K562 (cell line): Measurements from ENCODE around the gene CHMP4B. TPM values are rescaled to one million over a fixed set of nuclear protein-coding genes. Genes with fewer than 3 reads are reported as not detected.

Experiments
- ATAC-seq: fragments of 200-7000 bp; cut with Tn5 transposase; 3 replicates; pipeline ENCODE4 v1.9.1; 2020; ENCODE audit warnings: moderate library complexity
- BruUV-seq: library from RNA; stranded (reverse); fragments of 400-500 nt; replicated peaks from 2 replicates; lab custom pipeline; 2021; lab: Mats Ljungman, UMichigan
- CTCF ChIA-PET: fragments of 300-600 bp; formaldehyde crosslinking; extraction: SDS; loops from one replicate; lab custom pipeline; 2021; ENCODE audit warnings: low intra/inter-chr PET ratio; lab: Yijun Ruan, JAX
- POLR2A ChIA-PET: fragments of 300-600, 350-650 bp; sonication (Branson Sonifier 250); formaldehyde crosslinking; extraction: SDS; loops from one replicate; lab custom pipeline; 2021; ENCODE audit warnings: antibody characterized with exemption, inconsistent platforms; lab: Yijun Ruan, JAX
- DNase-seq, 4 experiments: peaks; one replicate each; pipeline versions ENCODE4 v3.0.0 to v3.0.0-alpha.2; 2011 to 2018; ENCODE audit warnings: low spot score in 3 of 4, mixed read lengths in 3 of 4; ENCODE audit errors: extremely low read depth in 1 of 4
- FAIRE-seq: peaks from 2 replicates; lab custom pipeline; 2011; peaks lifted over from hg19 to GRCh38; lab: Jason Lieb, UNC
- H2AFZ ChIP-seq: 2 replicates; pipeline ENCODE4 v1.6.0; 2011; ENCODE audit warnings: low read depth, low read length, control low read depth, inconsistent platforms
- H3K27ac ChIP-seq: fragments of 200-600 bp; 3 replicates; pipeline ENCODE4 v1.8.0; 2011; ENCODE audit warnings: low read depth, mild to moderate bottlenecking, control low read depth, inconsistent platforms, low read length, moderate library complexity, mixed read lengths; ENCODE audit errors: extremely low read depth
- H3K27me3 ChIP-seq, 2 experiments: fragments of 300-600 bp in 1 of 2; 2 replicates in 1 of 2; 3 replicates in 1 of 2; pipeline versions ENCODE4 v1.6.0 to v1.8.0; 2011; ENCODE audit warnings: inconsistent platforms in 2 of 2, low read length in 2 of 2, mild to moderate bottlenecking in 1 of 2, mixed read lengths in 1 of 2, moderate library complexity in 1 of 2; ENCODE audit not compliant: control insufficient read depth in 2 of 2, insufficient read depth in 2 of 2
- H3K36me3 ChIP-seq: fragments of 300-600 bp; 3 replicates; pipeline ENCODE4 v1.8.0; 2011; ENCODE audit warnings: mild to moderate bottlenecking, low read length, inconsistent platforms; ENCODE audit not compliant: control insufficient read depth, insufficient read depth
- H3K4me1 ChIP-seq, 2 experiments: fragments of 200-600 bp in 1 of 2; replicated peaks in 1 of 2; 2 replicates in 1 of 2; 3 replicates in 1 of 2; pipeline versions ENCODE4 v1.5.1 to v1.8.0; 2011; ENCODE audit warnings: inconsistent platforms in 2 of 2, low read length in 2 of 2, mild to moderate bottlenecking in 1 of 2, mixed read lengths in 1 of 2, moderate library complexity in 1 of 2; ENCODE audit not compliant: control insufficient read depth in 2 of 2, insufficient read depth in 2 of 2
- H3K4me2 ChIP-seq: 2 replicates; pipeline ENCODE4 v1.6.1; 2011; ENCODE audit warnings: low read length, control low read depth, inconsistent platforms, mixed read lengths; ENCODE audit not compliant: insufficient read depth
- H3K4me3 ChIP-seq: fragments of 200-600 bp; sonication (generic), shearing (Covaris generic); 2 replicates; pipeline ENCODE4 v1.5.1; 2016; ENCODE audit warnings: control low read depth, inconsistent platforms
- H3K79me2 ChIP-seq: fragments of 200-600 bp; 3 replicates; pipeline ENCODE4 v1.8.0; 2011; ENCODE audit warnings: low read length, inconsistent platforms; ENCODE audit not compliant: control insufficient read depth, insufficient read depth
- H3K9ac ChIP-seq, 2 experiments: 2 replicates each; pipeline versions ENCODE4 v1.6.0 to v1.6.1; 2011; ENCODE audit warnings: low read depth in 2 of 2, low read length in 2 of 2, control low read depth in 1 of 2, inconsistent platforms in 1 of 2, mild to moderate bottlenecking in 1 of 2, mixed read lengths in 1 of 2; ENCODE audit not compliant: insufficient read depth in 1 of 2
- H3K9me1 ChIP-seq: one replicate; pipeline ENCODE4 v1.6.0; 2011; ENCODE audit warnings: inconsistent platforms, mild to moderate bottlenecking, low read length, moderate library complexity; ENCODE audit not compliant: control insufficient read depth, insufficient read depth
- H3K9me3 ChIP-seq: replicated peaks from 2 replicates; pipeline ENCODE4 v1.5.1; 2011; ENCODE audit warnings: low read depth, low read length, inconsistent platforms; ENCODE audit not compliant: control insufficient read depth, insufficient read depth
- H4K20me1 ChIP-seq: replicated peaks from 2 replicates; pipeline ENCODE4 v1.6.1; 2011; ENCODE audit warnings: low read length, inconsistent platforms, mixed read lengths; ENCODE audit not compliant: control insufficient read depth, insufficient read depth
- BCL6 ChIP-seq: fragments of 250-450 bp; sonication (Bioruptor Pico); IDR thresholded peaks from 2 replicates; pipeline ENCODE4 v1.4.0; 2020
- CBX8 ChIP-seq: fragments of 200-600 bp; sonication (generic); IDR thresholded peaks from 2 replicates; pipeline ENCODE4 v1.6.1; 2012; ENCODE audit warnings: borderline replicate concordance, mixed run types, low read depth, mild to moderate bottlenecking, moderate library complexity, mixed read lengths, low read length, control low read depth, inconsistent platforms; ENCODE audit not compliant: poor library complexity, severe bottlenecking; ENCODE audit errors: extremely low read depth
- FOXK1 ChIP-seq: sonication (generic); formaldehyde crosslinking; IDR thresholded peaks from 2 replicates; pipeline ENCODE4 v1.8.0; 2022; ENCODE audit warnings: missing genetic modification reagents, mild to moderate bottlenecking, borderline replicate concordance
- KLF16 ChIP-seq: IDR thresholded peaks from 2 replicates; pipeline ENCODE4 v1.6.1; 2016; ENCODE audit warnings: antibody characterized with exemption
- MCM7 ChIP-seq, 2 experiments: fragments of 450-650 bp; IDR thresholded peaks; 2 replicates each; pipeline ENCODE4 v1.6.1; 2016 to 2018
- MEIS2 ChIP-seq: fragments of 450-650 bp; IDR thresholded peaks from 2 replicates; pipeline ENCODE4 v1.6.1; 2014; ENCODE audit warnings: mild to moderate bottlenecking; ENCODE audit not compliant: partially characterized antibody
- MTA3 ChIP-seq: fragments of 450-650 bp; formaldehyde crosslinking; IDR thresholded peaks from 2 replicates; pipeline ENCODE4 v1.6.1; 2017; ENCODE audit warnings: mild to moderate bottlenecking, borderline replicate concordance
- PKNOX1 ChIP-seq: fragments of 450-650 bp; IDR thresholded peaks from 2 replicates; pipeline ENCODE4 v1.6.1; 2016
- SMARCB1 ChIP-seq: IDR thresholded peaks from 2 replicates; pipeline ENCODE4 v1.6.1; 2011; ENCODE audit warnings: improper control_type of control experiment, low read depth; ENCODE audit not compliant: insufficient read length
- TGIF2 ChIP-seq: sonication (generic); formaldehyde crosslinking; IDR thresholded peaks from 2 replicates; pipeline ENCODE4 v1.8.1; 2022; ENCODE audit warnings: mild to moderate bottlenecking, missing genetic modification reagents, moderate library complexity
- U2AF1 ChIP-seq: fragments of 200-400 bp; formaldehyde crosslinking; optimal IDR thresholded peaks from 2 replicates; pipeline ENCODE3; 2017; ENCODE audit warnings: mild to moderate bottlenecking, low read depth, low read length, moderate library complexity
- ZNF133 ChIP-seq: fragments of 250-450 bp; sonication (Bioruptor Pico); IDR thresholded peaks from 2 replicates; pipeline ENCODE4 v1.4.0; 2020; ENCODE audit warnings: mild to moderate bottlenecking
- ZNF3 ChIP-seq: fragments of 250-450 bp; sonication (Bioruptor Pico); IDR thresholded peaks from 2 replicates; pipeline ENCODE4 v1.5.0; 2021; ENCODE audit warnings: mild to moderate bottlenecking, moderate library complexity
- ZNF778 ChIP-seq: fragments of 450-650 bp; formaldehyde crosslinking; IDR thresholded peaks from 2 replicates; pipeline ENCODE4 v1.4.0; 2020; ENCODE audit warnings: mild to moderate bottlenecking, moderate library complexity
- WGBS: fragments of 100-300 bp; shearing (Covaris generic); methylation state at CpG from one replicate; pipeline ENCODE4 v1.1.6; 2016; ENCODE audit warnings: low coverage, mixed read lengths; ENCODE audit not compliant: insufficient coverage; ENCODE audit errors: missing lambda C conversion rate; 5-methylcytosine and 5-hydroxymethylcytosine counted together
- in situ Hi-C: fragments of 300-500 bp; cut with MboI; formaldehyde crosslinking; loops from 4 replicates; pipeline ENCODE4 v1.15.0; 2018; ENCODE audit warnings: inconsistent platforms, mixed read lengths
- intact Hi-C: fragments of 100-400 bp; cut with micrococcal nuclease; formaldehyde crosslinking; loops from 2 replicates; pipeline ENCODE4 v1.14.2; 2022
- polyA plus RNA-seq, 8 experiments: library from polyadenylated mRNA; depleted of rRNA in 4 of 8; stranded (reverse) in 5 of 8; unstranded in 3 of 8; fragments of >200 nt; fragmentation: Nextera tagmentation in 2 of 8; fragmentation: Illumina TruSeq in 1 of 8; extraction: Ambion mirVana in 2 of 8; extraction: Trizol in 1 of 8; gene quantifications; 2 replicates each; pipeline versions ENCODE4 v1.2.1 to v1.2.3, GENCODE V29; 2011 to 2014; ENCODE audit warnings: inconsistent platforms in 1 of 8, missing spikeins in 1 of 8
- total RNA-seq, 7 experiments: library from RNA; depleted of rRNA in 6 of 7; stranded (reverse); fragments of >200 nt in 6 of 7; fragmentation: Illumina TruSeq in 2 of 7; extraction: Trizol in 2 of 7; gene quantifications; 2 replicates each; pipeline versions ENCODE4 v1.2.1 to v1.2.3, GENCODE V29; 2011 to 2021; ENCODE audit warnings: low replicate concordance in 1 of 7

CHMP4B gene
- total and polyA plus RNA-seq, 9 of the 15 experiments (the other 6 are each of a cell fraction or from before 2014, with no cell fraction given): 1.8 to 64.7 (median 31.8) TPM

DNA sequence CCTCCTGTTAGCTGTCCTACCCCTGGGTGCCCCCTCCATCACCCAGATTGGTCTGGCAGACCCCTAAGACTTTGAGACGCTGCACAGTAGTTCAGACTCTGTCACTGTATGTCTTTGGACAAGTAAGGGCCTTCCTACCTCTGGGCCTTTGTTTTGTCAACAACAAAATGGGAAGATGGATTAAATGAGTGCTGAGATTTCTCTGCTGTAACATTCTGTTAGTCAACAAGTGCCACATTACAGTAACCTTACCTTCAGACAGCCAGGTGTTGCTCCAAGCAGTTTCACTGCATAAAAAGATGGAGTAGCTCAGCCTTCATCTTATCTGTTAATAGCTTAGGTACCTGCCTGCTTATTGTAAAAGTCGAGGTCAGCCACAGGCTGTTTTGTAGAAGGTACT is 16.0 kb downstream of the CHMP4B start:
- FAIRE-seq (no peak), DNase-seq (no peak), ATAC-seq (no peak)
- Histone ChIP-seq H3K9ac (no peak overlapping the region), H2AFZ (no peak overlapping the region), H3K27ac (no peak overlapping the region), H3K4me2 (no peak overlapping the region), H3K36me3 (peaks cover 2% of the 10 kb centered on the region; the same call in 1 of the 3 replicates), H3K4me1 (peaks cover 12 to 20% of the 10 kb centered on the region in 2 experiments), H3K9me1 (peaks cover 4% of the 10 kb centered on the region), H4K20me1 (peaks cover 28% of the 10 kb centered on the region), H3K4me3 (no peak overlapping the region), H3K9me3 (no peaks in the 10 kb centered on the region), H3K79me2 (peaks cover 65% of the 10 kb centered on the region), H3K27me3 (no peaks in the 10 kb centered on the region)
- CTCF ChIA-PET: no interaction called here
- TF ChIP-seq MTA3: no peak
- no peak for TF ChIP-seq CBX8
- no peak for TF ChIP-seq MCM7 (IDR thresholded peaks at IDR 0.05)
- TF ChIP-seq ZNF3 (CRISPR knock-in tag): no peak
- no peak for TF ChIP-seq ZNF133 (CRISPR knock-in tag)
- TF ChIP-seq TGIF2 (CRISPR knock-in tag): no peak
- no peak for TF ChIP-seq FOXK1 (CRISPR knock-in tag)
- TF ChIP-seq SMARCB1: no peak
- no peak for TF ChIP-seq ZNF778 (CRISPR knock-in tag)
- no peak for TF ChIP-seq KLF16
- no peak for TF ChIP-seq BCL6 (CRISPR knock-in tag)
- no peak for TF ChIP-seq U2AF1
- TF ChIP-seq PKNOX1: no peak
- no peak for TF ChIP-seq MEIS2
- intact Hi-C loops: no loop called here
- POLR2A ChIA-PET: interaction anchor here (1.5 to 2.8 kb wide), 4 partner anchors 11 to 163 kb away, joined by 3 to 9 read pairs (median 4); no protein-coding TSS in a partner anchor
- BruUV-seq: no TSS peak
- 46% methylated on average over 2 of the region's 2 CpGs for WGBS
- in situ Hi-C loops: no loop called here
